ENCODE data around the gene CTXND1. TPM values are rescaled to one million over a fixed set of nuclear protein-coding genes. Genes with fewer than 3 reads are reported as not detected.

The CTXND1 gene
- total RNA-seq, 1 donor from 2014 or later = not detected

DNA sequence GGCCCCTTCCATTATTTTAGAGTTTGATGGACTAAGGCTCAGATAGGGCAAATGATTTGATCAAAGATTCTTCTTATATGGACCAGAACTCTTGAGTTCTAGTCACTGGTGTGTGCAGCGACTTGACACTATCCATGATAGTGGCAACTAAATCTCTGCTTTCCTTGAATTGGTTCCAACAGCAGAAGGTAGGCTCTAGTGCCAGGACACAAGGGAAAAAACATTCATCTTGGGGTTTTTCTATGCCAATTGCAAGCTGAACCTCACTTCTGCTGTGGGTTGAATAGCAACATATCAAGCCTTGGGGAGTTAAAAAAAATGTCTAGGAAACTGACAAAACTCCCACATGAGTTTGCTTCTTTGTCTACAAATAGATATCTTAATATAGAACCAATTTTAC lies 35.1 kb downstream of the CTXND1 start:
- H3K27ac Mint-ChIP-seq = no peak overlapping the region
- H3K27me3 Mint-ChIP-seq (ENCODE audit: insufficient read depth) = peaks cover 15% of the 10 kb centered on the region
- no peaks in the 10 kb centered on the region for H3K9me3 Mint-ChIP-seq
- H3K36me3 Mint-ChIP-seq (ENCODE audit: low read depth) = no peaks in the 10 kb centered on the region
- intact Hi-C loops (cut with micrococcal nuclease) = no loop called here
- no peak overlapping the region for H3K4me3 Mint-ChIP-seq
- no peak for DNase-seq (ENCODE audit: low spot score)
- no peaks in the 10 kb centered on the region for H3K4me1 Mint-ChIP-seq (ENCODE audit: low read depth)

- no peaks in the 10 kb centered on the region for H3K36me3 Mint-ChIP-seq (ENCODE audit: low read depth)
- H3K27ac Mint-ChIP-seq = no peak overlapping the region
- intact Hi-C loops (cut with micrococcal nuclease) = no loop called here
- no peaks in the 10 kb centered on the region for H3K9me3 Mint-ChIP-seq
- DNase-seq (ENCODE audit: low spot score) = no peak
- no peaks in the 10 kb centered on the region for H3K4me1 Mint-ChIP-seq (ENCODE audit: low read depth)
- peaks cover 15% of the 10 kb centered on the region for H3K27me3 Mint-ChIP-seq (ENCODE audit: insufficient read depth)
- no peak overlapping the region for H3K4me3 Mint-ChIP-seq
These were observed 35.9 kb downstream of the CTXND1 start for GRCh38 chr15:80216141-80216540.

- no peaks in the 10 kb centered on the region for H3K9me3 Mint-ChIP-seq
- no peaks in the 10 kb centered on the region for H3K36me3 Mint-ChIP-seq (ENCODE audit: low read depth)
- peaks cover 17% of the 10 kb centered on the region for H3K27me3 Mint-ChIP-seq (ENCODE audit: insufficient read depth)
- no peak for DNase-seq (ENCODE audit: low spot score)
- H3K4me3 Mint-ChIP-seq = no peak overlapping the region
- no peak overlapping the region for H3K27ac Mint-ChIP-seq
- no peaks in the 10 kb centered on the region for H3K4me1 Mint-ChIP-seq (ENCODE audit: low read depth)
- intact Hi-C loops (cut with micrococcal nuclease) = no loop called here
These were observed 37.1 kb downstream of the CTXND1 start for GRCh38 chr15:80214910-80215309.

- Mint-ChIP-seq H3K27me3 (ENCODE audit: insufficient read depth) (peaks cover 21% of the 10 kb centered on the region), H3K4me1 (ENCODE audit: low read depth) (no peaks in the 10 kb centered on the region), H3K36me3 (ENCODE audit: low read depth) (no peaks in the 10 kb centered on the region), H3K27ac (no peak overlapping the region), H3K9me3 (no peaks in the 10 kb centered on the region), H3K4me3 (no peak overlapping the region)
- intact Hi-C loops (cut with micrococcal nuclease) = no loop called here
- DNase-seq (ENCODE audit: low spot score) = no peak
These were observed 40.0 kb downstream of the CTXND1 start for GRCh38 chr15:80211976-80212375.

DNA sequence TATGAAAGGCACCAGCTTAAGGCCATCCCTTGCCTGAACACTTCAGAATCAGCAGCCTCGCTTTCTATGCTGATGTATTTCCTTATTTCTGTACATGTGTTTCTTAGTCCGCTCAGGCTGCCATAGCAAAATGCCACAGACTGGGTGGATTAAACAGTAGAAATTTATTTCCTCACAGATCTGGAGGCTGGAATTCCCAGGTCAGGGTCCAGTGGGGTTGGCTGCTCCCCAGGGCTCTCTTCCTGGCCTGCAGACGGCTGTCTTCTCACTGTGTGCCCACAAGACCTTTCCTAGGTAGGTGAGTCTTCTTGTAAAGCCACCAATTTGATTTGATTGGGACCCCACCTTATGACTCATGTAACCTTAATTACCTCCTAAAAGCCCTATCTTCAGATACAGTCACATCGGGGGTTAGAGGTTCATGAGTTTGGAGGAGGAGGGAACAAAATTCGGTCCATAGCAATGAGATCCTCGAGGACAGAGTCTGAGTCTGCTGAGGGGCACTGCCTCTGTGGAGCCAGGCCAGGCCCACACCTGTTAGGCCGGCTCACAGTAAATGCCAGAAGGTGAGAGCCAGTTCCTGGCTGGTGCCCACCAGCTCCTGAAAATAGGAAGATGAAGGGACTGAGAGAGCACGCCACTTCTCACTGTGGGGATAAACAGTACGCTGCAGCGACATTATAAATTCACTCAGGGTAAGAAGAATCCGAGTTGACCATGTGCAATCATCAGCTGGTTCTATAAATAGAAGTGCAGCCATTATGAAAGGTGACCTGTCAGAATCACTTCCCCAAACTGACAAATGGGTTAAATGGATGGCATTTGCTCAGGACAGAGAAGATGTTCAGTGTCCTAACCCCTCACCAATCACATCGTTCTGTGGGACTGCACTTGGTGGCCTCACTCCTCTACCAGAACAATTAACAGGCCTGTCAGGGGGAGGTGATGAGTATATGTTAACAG lies 41.1 kb downstream of the CTXND1 start:
- H3K27me3 Mint-ChIP-seq (ENCODE audit: insufficient read depth) = peaks cover 23% of the 10 kb centered on the region
- H3K27ac Mint-ChIP-seq = no peak overlapping the region
- DNase-seq (ENCODE audit: low spot score) = no peak
- no peaks in the 10 kb centered on the region for H3K36me3 Mint-ChIP-seq (ENCODE audit: low read depth)
- no peak overlapping the region for H3K4me3 Mint-ChIP-seq
- intact Hi-C loops (cut with micrococcal nuclease) = no loop called here
- H3K4me1 Mint-ChIP-seq (ENCODE audit: low read depth) = no peaks in the 10 kb centered on the region
- H3K9me3 Mint-ChIP-seq = no peaks in the 10 kb centered on the region

DNA sequence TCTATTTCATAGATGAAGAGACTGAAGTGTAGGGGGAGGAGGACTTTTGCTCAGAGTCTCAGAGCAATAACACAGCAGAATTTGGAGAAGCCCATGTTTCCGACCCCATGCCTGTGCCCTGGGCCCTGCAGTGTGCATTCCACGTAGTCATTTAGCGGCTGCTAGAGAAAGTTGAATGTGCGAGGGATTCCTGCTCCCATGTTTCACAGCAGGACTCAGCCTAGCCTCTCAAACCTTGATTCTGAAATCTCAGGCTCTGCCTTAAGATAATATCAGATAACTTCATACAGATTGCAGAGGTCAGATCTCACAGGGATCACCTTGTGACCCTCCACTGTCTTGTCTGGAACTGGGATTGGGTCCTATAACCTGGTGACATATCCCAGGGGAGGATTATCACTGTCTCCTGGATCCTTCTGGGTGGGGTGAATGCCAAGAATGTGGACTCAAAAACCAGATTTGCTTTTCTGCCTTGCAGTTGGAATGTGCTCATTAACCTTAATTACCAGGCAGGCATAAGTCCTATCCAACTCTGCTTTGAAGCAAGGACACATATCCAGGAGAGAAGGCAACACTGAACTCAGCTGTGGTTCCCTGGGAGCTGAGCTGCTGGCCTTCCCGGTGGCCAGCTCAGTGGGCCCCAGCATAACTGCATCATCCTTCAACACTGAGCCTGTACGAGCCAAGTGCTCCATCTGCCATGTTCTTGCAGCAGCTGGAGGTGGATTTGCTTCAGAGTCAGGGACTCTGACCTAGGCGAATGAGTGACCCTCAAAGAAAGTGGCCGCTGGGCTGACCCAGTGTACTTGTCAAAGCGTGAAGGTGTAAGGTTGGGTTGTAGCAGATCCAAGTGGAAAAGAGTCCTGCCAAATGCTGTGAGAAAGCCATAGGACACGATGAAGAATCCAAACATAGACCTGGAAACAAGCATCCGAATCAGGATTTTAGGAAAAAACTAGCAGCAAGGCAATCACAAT lies 43.0 kb downstream of the CTXND1 start:
- H3K4me3 Mint-ChIP-seq = no peak overlapping the region
- peaks cover 32% of the 10 kb centered on the region for H3K27me3 Mint-ChIP-seq (ENCODE audit: insufficient read depth)
- no peaks in the 10 kb centered on the region for H3K36me3 Mint-ChIP-seq (ENCODE audit: low read depth)
- no peak for DNase-seq (ENCODE audit: low spot score)
- no peak overlapping the region for H3K27ac Mint-ChIP-seq
- H3K4me1 Mint-ChIP-seq (ENCODE audit: low read depth) = no peaks in the 10 kb centered on the region
- intact Hi-C loops (cut with micrococcal nuclease) = no loop called here
- H3K9me3 Mint-ChIP-seq = no peaks in the 10 kb centered on the region

DNA sequence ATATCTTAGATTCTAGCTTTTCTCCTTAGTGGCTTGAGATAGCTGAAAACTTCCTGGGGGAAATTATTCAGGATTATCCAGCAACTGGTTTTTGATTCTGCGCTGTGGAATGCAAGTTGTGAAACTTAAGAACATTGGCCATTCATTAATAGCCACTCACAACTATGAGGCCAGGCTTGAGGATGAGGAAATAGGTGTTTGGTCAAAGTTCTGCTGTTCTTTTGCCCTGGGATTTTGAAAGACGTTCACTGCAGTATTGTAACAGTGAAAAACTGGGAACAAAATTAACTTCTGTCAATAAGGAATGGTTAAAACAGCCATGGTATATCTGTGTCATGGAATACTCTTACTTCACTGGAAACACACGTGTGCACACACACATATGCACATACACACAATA lies 44.1 kb downstream of the CTXND1 start:
- peaks cover 25% of the 10 kb centered on the region for H3K27me3 Mint-ChIP-seq (ENCODE audit: insufficient read depth)

DNA sequence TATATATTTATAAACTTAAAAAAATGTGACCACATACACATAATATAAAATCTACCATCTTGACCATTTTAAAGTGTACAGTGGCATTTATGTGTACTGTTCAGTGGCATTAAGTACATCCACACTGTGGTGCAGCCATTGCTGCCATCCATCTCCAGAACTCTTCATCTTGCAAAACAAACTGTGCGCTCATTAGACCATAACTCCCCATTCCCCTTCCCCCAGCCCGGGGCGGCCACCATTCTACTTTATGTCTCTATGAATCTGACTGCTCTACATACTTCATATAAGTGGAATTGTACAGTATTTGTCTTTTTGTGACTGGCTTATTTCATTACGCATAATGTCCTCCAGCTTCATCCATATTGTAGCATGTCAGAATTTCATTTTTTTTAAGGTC lies 47.8 kb downstream of the CTXND1 start:
- H3K27ac Mint-ChIP-seq = no peak overlapping the region
- H3K9me3 Mint-ChIP-seq = no peaks in the 10 kb centered on the region
- H3K36me3 Mint-ChIP-seq (ENCODE audit: low read depth) = no peaks in the 10 kb centered on the region

More for the DNA sequence above, 44.1 kb downstream of the CTXND1 start:
- intact Hi-C loops (cut with micrococcal nuclease) = no loop called here
- no peak overlapping the region for H3K4me3 Mint-ChIP-seq
- no peak for DNase-seq (ENCODE audit: low spot score)
- H3K4me1 Mint-ChIP-seq (ENCODE audit: low read depth) = no peaks in the 10 kb centered on the region
- no peak overlapping the region for H3K27ac Mint-ChIP-seq
- no peaks in the 10 kb centered on the region for H3K36me3 Mint-ChIP-seq (ENCODE audit: low read depth)
- no peaks in the 10 kb centered on the region for H3K9me3 Mint-ChIP-seq

DNA sequence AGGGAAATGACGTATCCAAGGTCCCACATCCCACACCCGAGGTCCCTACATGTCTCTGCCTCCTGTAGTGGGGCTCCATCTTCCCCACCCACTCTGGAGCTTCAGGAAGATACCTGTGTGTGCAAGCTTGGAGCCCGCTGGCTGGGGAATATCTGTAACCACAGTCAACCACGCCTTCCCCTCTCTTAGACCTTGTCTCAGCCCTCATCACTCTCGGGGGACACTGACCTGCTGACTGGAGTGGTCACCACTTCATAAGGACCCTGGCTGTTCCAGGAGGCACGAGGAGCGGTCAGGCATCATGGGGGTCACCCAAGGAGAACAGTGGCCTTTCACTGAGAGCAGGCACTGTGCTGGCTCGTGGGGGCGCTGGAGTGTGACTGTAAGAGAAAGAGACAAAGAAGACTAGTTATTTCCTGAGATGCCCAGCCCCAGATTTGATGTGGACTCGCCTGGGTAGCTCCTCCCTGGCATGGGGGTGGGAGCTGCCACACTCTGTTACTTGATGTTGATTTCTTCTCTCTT lies 48.6 kb downstream of the CTXND1 start:
- H3K9me3 Mint-ChIP-seq = no peaks in the 10 kb centered on the region
- intact Hi-C loops (cut with micrococcal nuclease) = no loop called here
- H3K27me3 Mint-ChIP-seq (ENCODE audit: insufficient read depth) = peaks cover 17% of the 10 kb centered on the region
- DNase-seq (ENCODE audit: low spot score) = no peak
- H3K4me1 Mint-ChIP-seq (ENCODE audit: low read depth) = no peaks in the 10 kb centered on the region
- no peak overlapping the region for H3K27ac Mint-ChIP-seq
- H3K4me3 Mint-ChIP-seq = no peak overlapping the region
- H3K36me3 Mint-ChIP-seq (ENCODE audit: low read depth) = no peaks in the 10 kb centered on the region

More for the DNA sequence above, 47.8 kb downstream of the CTXND1 start:
- intact Hi-C loops (cut with micrococcal nuclease) = no loop called here
- Mint-ChIP-seq H3K4me1 (ENCODE audit: low read depth) (no peaks in the 10 kb centered on the region), H3K4me3 (no peak overlapping the region), H3K27me3 (ENCODE audit: insufficient read depth) (peaks cover 20% of the 10 kb centered on the region)
- no peak for DNase-seq (ENCODE audit: low spot score)

GRCh38 chr15:80202641-80203360 lies 49.2 kb downstream of the CTXND1 start:
- intact Hi-C loops (cut with micrococcal nuclease) = no loop called here
- H3K9me3 Mint-ChIP-seq = no peaks in the 10 kb centered on the region
- no peaks in the 10 kb centered on the region for H3K4me1 Mint-ChIP-seq (ENCODE audit: low read depth)
- peaks cover 17% of the 10 kb centered on the region for H3K27me3 Mint-ChIP-seq (ENCODE audit: insufficient read depth)
- DNase-seq (ENCODE audit: low spot score) = no peak
- no peak overlapping the region for H3K4me3 Mint-ChIP-seq
- H3K36me3 Mint-ChIP-seq (ENCODE audit: low read depth) = no peaks in the 10 kb centered on the region
- no peak overlapping the region for H3K27ac Mint-ChIP-seq

DNA sequence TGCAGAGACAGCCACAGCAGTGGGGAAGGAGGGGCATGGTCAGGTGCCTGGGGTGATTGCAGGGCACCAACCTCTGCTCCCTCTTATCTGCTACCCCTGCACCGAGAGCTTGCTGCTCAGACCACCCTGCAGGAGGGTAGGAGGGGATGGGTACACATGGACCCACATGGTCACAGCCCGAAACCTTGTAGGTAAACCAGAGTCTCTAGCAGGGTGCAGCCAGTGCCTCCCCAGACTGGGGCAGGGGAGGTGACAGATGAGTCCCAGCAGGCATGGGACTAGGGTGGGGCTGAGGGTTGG lies 50.0 kb downstream of the CTXND1 start:
- Mint-ChIP-seq H3K27me3 (ENCODE audit: insufficient read depth) (peaks cover 14% of the 10 kb centered on the region), H3K36me3 (ENCODE audit: low read depth) (no peaks in the 10 kb centered on the region), H3K4me1 (ENCODE audit: low read depth) (no peaks in the 10 kb centered on the region), H3K9me3 (no peaks in the 10 kb centered on the region), H3K27ac (no peak overlapping the region), H3K4me3 (no peak overlapping the region)
- DNase-seq (ENCODE audit: low spot score) = no peak
- intact Hi-C loops (cut with micrococcal nuclease) = no loop called here

DNA sequence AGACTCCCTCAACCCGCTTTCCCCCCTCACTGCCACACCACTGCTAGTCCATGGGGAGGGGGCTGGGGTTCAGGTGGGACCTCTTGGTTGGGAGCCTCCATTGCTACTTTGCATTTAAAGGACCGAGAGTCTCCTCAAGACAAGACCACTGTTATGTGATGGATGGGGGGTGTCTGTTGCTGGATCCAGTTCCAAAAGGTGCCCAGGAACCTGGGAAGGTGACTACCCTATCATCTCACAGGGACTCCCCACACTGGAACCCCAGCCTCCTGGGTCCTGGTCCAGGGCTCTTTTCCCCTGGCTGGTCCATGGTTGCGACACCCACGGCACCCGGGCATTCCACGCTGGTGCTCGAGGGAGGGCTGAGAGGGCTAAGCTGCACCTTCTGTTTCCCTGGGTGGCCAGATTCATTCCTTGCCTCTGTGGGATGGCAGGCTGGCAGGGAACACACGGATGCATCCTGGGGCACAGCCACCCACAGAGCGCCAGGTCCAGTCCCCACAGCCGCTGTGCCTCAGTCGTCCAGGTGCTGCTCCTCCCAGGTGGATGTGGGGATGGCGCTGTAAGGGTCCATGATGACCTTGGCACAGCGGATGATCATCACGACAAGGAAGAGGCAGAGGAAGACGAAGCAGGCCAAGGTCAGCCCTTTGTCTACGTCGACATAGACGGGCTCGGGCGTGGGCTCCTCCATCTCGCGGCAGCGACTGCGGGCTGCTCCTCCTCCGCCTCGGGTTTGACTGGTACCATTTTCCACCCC lies 50.6 kb downstream of the CTXND1 start:
- intact Hi-C loops (cut with micrococcal nuclease) = no loop called here
- Mint-ChIP-seq H3K9me3 (no peaks in the 10 kb centered on the region), H3K4me1 (ENCODE audit: low read depth) (no peaks in the 10 kb centered on the region), H3K27me3 (ENCODE audit: insufficient read depth) (peaks cover 10% of the 10 kb centered on the region), H3K4me3 (no peak overlapping the region), H3K36me3 (ENCODE audit: low read depth) (no peaks in the 10 kb centered on the region), H3K27ac (no peak overlapping the region)
- DNase-seq (ENCODE audit: low spot score) = no peak
